Suprapubic skin (tissue), 4 donors: ENCODE results near the gene DUS2. TPM values are rescaled to one million over a fixed set of nuclear protein-coding genes. Genes with fewer than 3 reads are reported as not detected.

Experiments used
- DNase-seq, 2 donors: peaks; one replicate each; pipeline ENCODE4 v3.0.0-alpha.2; 2019; ENCODE audit warnings: low spot score in 2 of 2
- H3K27ac ChIP-seq: fragments of 200-600 bp; sonication (generic); one replicate; pipeline ENCODE4 v1.5.1; 2019
- H3K27me3 ChIP-seq: fragments of 200-600 bp; sonication (generic); one replicate; pipeline ENCODE4 v1.5.1; 2019
- H3K36me3 ChIP-seq: fragments of 200-600 bp; sonication (generic); one replicate; pipeline ENCODE4 v1.5.1; 2019
- H3K4me1 ChIP-seq: fragments of 200-600 bp; sonication (generic); one replicate; pipeline ENCODE4 v1.5.1; 2019
- H3K4me3 ChIP-seq: fragments of 200-600 bp; sonication (generic); one replicate; pipeline ENCODE4 v1.5.1; 2019; ENCODE audit warnings: mild to moderate bottlenecking
- H3K9me3 ChIP-seq: fragments of 200-600 bp; sonication (generic); one replicate; pipeline ENCODE4 v1.5.1; 2019
- EP300 ChIP-seq: sonication (generic); formaldehyde crosslinking; IDR thresholded peaks from one replicate; pipeline ENCODE4 v1.6.1; 2017; ENCODE audit warnings: antibody characterized with exemption
- POLR2A ChIP-seq, 2 donors: fragments of 450-650 bp; IDR thresholded peaks; one replicate each; pipeline ENCODE4 v1.6.1; 2017; ENCODE audit warnings: antibody characterized with exemption in 2 of 2, mild to moderate bottlenecking in 2 of 2, moderate library complexity in 2 of 2
- POLR2AphosphoS5 ChIP-seq, 3 donors: sonication (generic); formaldehyde crosslinking; IDR thresholded peaks; one replicate each; pipeline ENCODE4 v1.6.1; 2017; ENCODE audit warnings: antibody characterized with exemption in 3 of 3
- WGBS: methylation state at CpG from one replicate; pipeline ENCODE4 v1.1.5; 2018; 5-methylcytosine and 5-hydroxymethylcytosine counted together
- total RNA-seq, 4 donors: library from RNA; depleted of rRNA; stranded (reverse); fragments of >200 nt; gene quantifications; one replicate each; pipeline ENCODE4 v1.1.0, GENCODE V29; 2016
- TF ChIP-seq, protein P1 (sequence below), 2 donors: fragments of 200-600 bp in 1 of 2; fragments of 450-650 bp in 1 of 2; sonication (generic) in 1 of 2; IDR thresholded peaks; one replicate each; pipeline ENCODE4 v1.5.1; 2016 to 2019; ENCODE audit warnings: antibody characterized with exemption in 2 of 2, mild to moderate bottlenecking in 1 of 2, moderate library complexity in 1 of 2

DUS2 gene
- total RNA-seq, 4 donors from 2014 or later = 14.4 to 21.6 (median 15.5) TPM

DNA sequence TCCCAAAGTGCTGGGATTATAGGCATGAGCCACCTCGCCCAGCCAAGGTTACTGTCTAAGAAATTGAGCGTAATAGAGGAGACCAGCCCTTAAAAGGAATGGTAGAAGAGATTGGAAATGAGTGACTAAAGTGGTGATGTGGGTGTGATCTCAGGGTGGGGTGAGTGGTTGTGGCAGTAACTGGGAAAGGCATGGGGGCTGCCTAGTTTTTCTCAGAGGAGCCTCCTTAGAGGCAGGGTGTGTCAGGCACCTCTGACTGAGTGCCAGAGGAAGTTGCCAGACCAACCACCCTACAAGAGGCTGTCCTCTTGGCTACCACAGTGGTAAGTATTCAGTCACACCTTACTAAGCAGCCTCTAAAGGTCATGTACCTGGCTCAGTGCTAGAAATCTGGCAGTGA is 8.9 kb downstream of the DUS2 start:
- peaks cover 14% of the 10 kb centered on the region for H3K36me3 ChIP-seq
- H3K27me3 ChIP-seq = no peaks in the 10 kb centered on the region
- no peak for DNase-seq
- H3K9me3 ChIP-seq = no peaks in the 10 kb centered on the region
- TF ChIP-seq, protein P1, sequence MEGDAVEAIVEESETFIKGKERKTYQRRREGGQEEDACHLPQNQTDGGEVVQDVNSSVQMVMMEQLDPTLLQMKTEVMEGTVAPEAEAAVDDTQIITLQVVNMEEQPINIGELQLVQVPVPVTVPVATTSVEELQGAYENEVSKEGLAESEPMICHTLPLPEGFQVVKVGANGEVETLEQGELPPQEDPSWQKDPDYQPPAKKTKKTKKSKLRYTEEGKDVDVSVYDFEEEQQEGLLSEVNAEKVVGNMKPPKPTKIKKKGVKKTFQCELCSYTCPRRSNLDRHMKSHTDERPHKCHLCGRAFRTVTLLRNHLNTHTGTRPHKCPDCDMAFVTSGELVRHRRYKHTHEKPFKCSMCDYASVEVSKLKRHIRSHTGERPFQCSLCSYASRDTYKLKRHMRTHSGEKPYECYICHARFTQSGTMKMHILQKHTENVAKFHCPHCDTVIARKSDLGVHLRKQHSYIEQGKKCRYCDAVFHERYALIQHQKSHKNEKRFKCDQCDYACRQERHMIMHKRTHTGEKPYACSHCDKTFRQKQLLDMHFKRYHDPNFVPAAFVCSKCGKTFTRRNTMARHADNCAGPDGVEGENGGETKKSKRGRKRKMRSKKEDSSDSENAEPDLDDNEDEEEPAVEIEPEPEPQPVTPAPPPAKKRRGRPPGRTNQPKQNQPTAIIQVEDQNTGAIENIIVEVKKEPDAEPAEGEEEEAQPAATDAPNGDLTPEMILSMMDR (IDR thresholded peaks at IDR 0.05) = no peak
- TF ChIP-seq POLR2AphosphoS5 (IDR thresholded peaks at IDR 0.05) = no peak
- no peak for TF ChIP-seq POLR2A (IDR thresholded peaks at IDR 0.05)
- TF ChIP-seq EP300 = no peak
- WGBS = 60% methylated on average over 2 of the region's 2 CpGs
- peaks cover 8% of the 10 kb centered on the region for H3K4me1 ChIP-seq
- no peak overlapping the region for H3K4me3 ChIP-seq
- no peak overlapping the region for H3K27ac ChIP-seq

DNA sequence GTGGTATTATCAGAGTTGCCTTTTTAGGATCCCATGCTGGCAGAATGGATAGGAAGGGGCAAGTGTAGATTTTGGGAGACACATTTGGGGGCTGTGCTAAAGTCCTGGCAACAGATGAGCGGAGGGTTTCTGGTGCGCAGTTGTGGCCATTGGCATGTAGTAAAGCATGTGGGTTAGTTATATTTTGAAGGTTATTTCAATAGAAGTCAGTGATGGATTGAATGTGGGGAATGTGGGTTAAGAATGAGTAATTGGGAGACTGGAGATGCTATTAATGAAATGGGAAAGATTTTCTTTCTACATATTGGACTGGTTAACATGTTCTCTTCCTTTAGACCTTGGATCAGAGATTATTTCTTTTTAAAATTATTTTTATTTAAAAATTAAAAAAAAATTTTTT is 10.0 kb downstream of the DUS2 start:
- no peak for TF ChIP-seq EP300
- TF ChIP-seq, protein P1 (IDR thresholded peaks at IDR 0.05) = no peak
- no peak for TF ChIP-seq POLR2A (IDR thresholded peaks at IDR 0.05)
- no peak for TF ChIP-seq POLR2AphosphoS5 (IDR thresholded peaks at IDR 0.05)
- no peak overlapping the region for H3K4me3 ChIP-seq
- H3K9me3 ChIP-seq = no peaks in the 10 kb centered on the region
- peaks cover 8% of the 10 kb centered on the region for H3K36me3 ChIP-seq
- peaks cover 8% of the 10 kb centered on the region for H3K4me1 ChIP-seq
- H3K27me3 ChIP-seq = no peaks in the 10 kb centered on the region
- DNase-seq = no peak
- no peak overlapping the region for H3K27ac ChIP-seq
- 100% methylated on average over 2 of the region's 2 CpGs for WGBS

DNA sequence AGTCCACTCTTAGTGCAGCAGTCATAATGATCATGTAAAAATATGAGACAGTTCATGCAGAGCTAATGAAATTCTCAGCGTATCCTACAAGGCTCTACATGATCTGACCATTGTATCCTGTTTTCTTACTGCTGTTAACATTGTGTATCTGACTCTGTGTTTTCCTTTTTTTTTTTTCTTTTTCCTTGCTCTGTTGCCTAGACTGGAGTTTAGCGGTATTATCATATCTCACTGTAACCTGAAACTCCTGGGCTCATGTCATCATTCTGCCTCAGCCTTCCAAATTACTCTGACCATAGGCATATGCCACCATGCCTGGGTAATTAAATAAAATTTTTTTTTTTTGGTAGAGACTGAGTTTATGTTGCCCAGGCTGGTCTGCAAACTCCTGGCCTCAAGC is 12.1 kb downstream of the DUS2 start:
- H3K4me3 ChIP-seq = no peak overlapping the region
- 93% methylated on average over 2 of the region's 2 CpGs for WGBS
- TF ChIP-seq POLR2A (IDR thresholded peaks at IDR 0.05) (no peak), POLR2AphosphoS5 (IDR thresholded peaks at IDR 0.05) (no peak), EP300 (no peak)

DNA sequence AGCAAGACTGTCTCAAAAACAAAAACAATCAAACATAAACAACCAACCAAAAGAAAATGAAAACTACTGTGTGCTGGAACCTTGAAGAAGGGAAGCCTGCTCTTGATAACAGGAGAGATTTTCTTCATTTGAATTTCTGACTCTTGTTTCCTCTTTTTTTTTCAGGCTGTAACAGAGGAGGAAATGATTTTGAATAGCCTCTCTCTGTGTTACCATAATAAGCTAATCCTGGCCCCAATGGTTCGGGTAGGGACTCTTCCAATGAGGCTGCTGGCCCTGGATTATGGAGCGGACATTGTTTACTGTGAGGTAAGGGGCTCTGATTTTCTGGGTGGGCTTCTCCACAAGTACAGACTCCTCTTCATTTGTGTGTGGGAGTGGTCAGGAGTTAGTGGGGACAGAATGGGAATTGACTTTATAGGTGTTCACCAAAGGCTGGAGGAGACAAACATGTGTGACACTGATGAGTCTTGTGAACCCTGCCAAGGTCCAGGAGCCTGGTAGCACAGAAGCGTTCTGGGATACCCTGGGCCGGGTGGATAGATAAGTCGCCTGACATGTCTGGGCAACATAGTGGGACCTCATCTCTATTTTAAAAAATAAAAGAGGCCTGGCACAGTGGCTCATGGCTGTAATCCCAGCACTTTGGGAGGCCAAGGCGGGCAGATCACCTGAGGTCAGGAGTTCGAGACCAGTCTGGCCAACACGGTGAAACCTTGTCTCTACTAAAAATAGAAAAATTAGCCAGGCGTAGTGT is 14.9 kb downstream of the DUS2 start:
- 90% methylated on average over 9 of the region's 9 CpGs for WGBS
- Histone ChIP-seq H3K27me3 (no peaks in the 10 kb centered on the region), H3K4me1 (no peaks in the 10 kb centered on the region), H3K9me3 (no peaks in the 10 kb centered on the region), H3K36me3 (peaks cover 13% of the 10 kb centered on the region), H3K4me3 (no peak overlapping the region), H3K27ac (no peak overlapping the region)
- DNase-seq = no peak
- TF ChIP-seq POLR2AphosphoS5 (IDR thresholded peaks at IDR 0.05) (no peak), POLR2A (IDR thresholded peaks at IDR 0.05) (no peak), EP300 (no peak)
- TF ChIP-seq, protein P1 (IDR thresholded peaks at IDR 0.05) = no peak

More for the DNA sequence above, 12.1 kb downstream of the DUS2 start:
- H3K4me1 ChIP-seq = peaks cover 8% of the 10 kb centered on the region
- H3K9me3 ChIP-seq = no peaks in the 10 kb centered on the region
- no peaks in the 10 kb centered on the region for H3K27me3 ChIP-seq
- no peak for DNase-seq
- H3K36me3 ChIP-seq = peaks cover 8% of the 10 kb centered on the region
- no peak overlapping the region for H3K27ac ChIP-seq

DNA sequence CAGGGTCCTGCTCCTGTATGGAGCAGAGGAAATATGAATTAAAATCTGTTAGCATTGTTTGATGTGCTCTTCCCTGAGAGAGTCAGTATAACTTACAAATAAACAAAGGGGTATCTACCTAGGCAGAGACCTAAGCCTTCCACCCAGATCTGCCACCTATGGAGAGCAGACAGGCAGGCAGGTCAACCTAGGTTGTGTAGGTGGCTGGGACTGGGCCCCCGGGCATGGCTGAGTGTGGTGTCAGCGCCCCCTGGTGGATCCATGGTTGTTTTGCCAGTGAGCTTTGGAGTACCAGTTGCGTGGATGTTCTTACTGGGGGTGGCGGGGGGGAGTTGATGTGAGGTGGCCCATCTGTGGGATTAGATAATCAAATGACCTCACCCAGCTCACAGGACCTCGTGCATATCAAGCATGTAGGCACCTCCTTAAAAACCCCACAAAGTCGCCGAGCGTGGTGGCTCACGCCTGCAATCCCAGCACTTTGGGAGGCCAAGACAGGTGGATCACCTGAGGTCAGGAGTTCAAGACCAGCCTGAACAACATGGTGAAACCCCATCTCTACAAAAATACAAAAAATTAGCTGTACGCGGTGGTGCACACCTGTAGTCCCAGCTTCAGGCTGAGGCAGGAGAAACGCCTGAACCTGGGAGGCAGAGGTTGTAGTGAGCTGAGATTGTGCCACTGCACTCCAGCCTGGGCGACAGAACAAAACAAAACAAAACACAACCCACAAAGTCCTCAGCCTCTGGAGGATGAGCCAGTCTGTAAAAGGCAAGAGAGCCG is 17.6 kb downstream of the DUS2 start:
- H3K9me3 ChIP-seq = no peaks in the 10 kb centered on the region
- no peak overlapping the region for H3K4me3 ChIP-seq
- H3K36me3 ChIP-seq = peaks cover 18% of the 10 kb centered on the region
- H3K27ac ChIP-seq = no peak overlapping the region
- peak; percentile 86 to 91 for DNase-seq
- 69% methylated on average over 12 of the region's 14 CpGs for WGBS
- no peaks in the 10 kb centered on the region for H3K27me3 ChIP-seq
- TF ChIP-seq, protein P1 (IDR thresholded peaks at IDR 0.05) = peak; percentile 84 to 88
- TF ChIP-seq EP300 = no peak
- H3K4me1 ChIP-seq = no peaks in the 10 kb centered on the region
